H9 (cell line): ENCODE measurements around the gene MCU. TPM values are rescaled to one million over a fixed set of nuclear protein-coding genes. Genes with fewer than 3 reads are reported as not detected.

Source experiments
- DNase-seq: peaks from one replicate; pipeline ENCODE4 v3.0.0-alpha.2; 2017
- H2AFZ ChIP-seq: one replicate; pipeline ENCODE4 v1.6.1; 2013; ENCODE audit warnings: mild to moderate bottlenecking, low read length, control low read depth, moderate library complexity
- H2AK5ac ChIP-seq: 2 replicates; pipeline ENCODE4 v1.6.1; 2013; ENCODE audit warnings: low read length, control low read depth, mixed read lengths; ENCODE audit not compliant: insufficient read length
- H2BK120ac ChIP-seq: one replicate; pipeline ENCODE4 v1.6.1; 2013; ENCODE audit warnings: low read depth, mild to moderate bottlenecking, low read length, control low read depth, inconsistent platforms; ENCODE audit not compliant: poor library complexity, severe bottlenecking
- H2BK12ac ChIP-seq: 2 replicates; pipeline ENCODE4 v1.6.1; 2013; ENCODE audit warnings: low read length, control low read depth, mixed read lengths, low read depth; ENCODE audit not compliant: insufficient read length
- H2BK15ac ChIP-seq: 2 replicates; pipeline ENCODE4 v1.6.1; 2013; ENCODE audit warnings: low read depth, low read length, control low read depth
- H2BK20ac ChIP-seq: one replicate; pipeline ENCODE4 v1.6.1; 2013; ENCODE audit warnings: low read depth, mild to moderate bottlenecking, low read length, control low read depth, inconsistent platforms; ENCODE audit not compliant: poor library complexity, severe bottlenecking
- H2BK5ac ChIP-seq: 2 replicates; pipeline ENCODE4 v1.6.1; 2013; ENCODE audit warnings: low read length, control low read depth, mixed read lengths; ENCODE audit not compliant: insufficient read length
- H3K14ac ChIP-seq: 2 replicates; pipeline ENCODE4 v1.6.1; 2013; ENCODE audit warnings: low read length, control low read depth; ENCODE audit not compliant: insufficient read depth
- H3K18ac ChIP-seq: 2 replicates; pipeline ENCODE4 v1.6.1; 2013; ENCODE audit warnings: low read depth, mild to moderate bottlenecking, mixed read lengths, low read length, control low read depth; ENCODE audit not compliant: insufficient read length
- H3K23ac ChIP-seq: 2 replicates; pipeline ENCODE4 v1.6.1; 2013; ENCODE audit warnings: low read length, control low read depth, mixed read lengths, low read depth; ENCODE audit not compliant: insufficient read length
- H3K23me2 ChIP-seq: 2 replicates; pipeline ENCODE4 v1.6.1; 2013; ENCODE audit warnings: low read depth, mild to moderate bottlenecking, mixed read lengths, low read length, control low read depth; ENCODE audit not compliant: insufficient read length, poor library complexity, severe bottlenecking
- H3K27ac ChIP-seq: 2 replicates; pipeline ENCODE4 v1.5.1; 2013; ENCODE audit warnings: low read length, control low read depth, mixed read lengths, low read depth; ENCODE audit not compliant: insufficient read length
- H3K27me3 ChIP-seq: 2 replicates; pipeline ENCODE4 v1.6.1; 2013; ENCODE audit warnings: low read length, control low read depth, inconsistent platforms; ENCODE audit not compliant: insufficient read depth
- H3K4ac ChIP-seq: 2 replicates; pipeline ENCODE4 v1.6.1; 2013; ENCODE audit warnings: low read depth, mild to moderate bottlenecking, control low read depth, inconsistent platforms, low read length, moderate library complexity
- H3K4me1 ChIP-seq: 2 replicates; pipeline ENCODE4 v1.6.1; 2013; ENCODE audit warnings: low read length, control low read depth, inconsistent platforms; ENCODE audit not compliant: insufficient read depth
- H3K4me2 ChIP-seq: 2 replicates; pipeline ENCODE4 v1.6.1; 2013; ENCODE audit warnings: low read length, control low read depth, mixed read lengths; ENCODE audit not compliant: insufficient read length, insufficient read depth
- H3K56ac ChIP-seq: 2 replicates; pipeline ENCODE4 v1.6.1; 2013; ENCODE audit warnings: low read depth, mild to moderate bottlenecking, mixed read lengths, low read length, control low read depth; ENCODE audit not compliant: insufficient read length
- H3K79me1 ChIP-seq: 2 replicates; pipeline ENCODE4 v1.6.1; 2013; ENCODE audit warnings: low read depth, mild to moderate bottlenecking, moderate library complexity, low read length, control low read depth, inconsistent platforms; ENCODE audit not compliant: insufficient read depth, poor library complexity, severe bottlenecking
- H3K79me2 ChIP-seq: 2 replicates; pipeline ENCODE4 v1.6.1; 2013; ENCODE audit warnings: low read length, control low read depth, inconsistent platforms; ENCODE audit not compliant: insufficient read depth
- H3K9ac ChIP-seq: 2 replicates; pipeline ENCODE4 v1.6.1; 2013; ENCODE audit warnings: low read length, control low read depth, mixed read lengths; ENCODE audit not compliant: insufficient read length; ENCODE audit errors: extremely low read depth
- H3K9me3 ChIP-seq: one replicate; pipeline ENCODE4 v1.6.1; 2013; ENCODE audit warnings: low read depth, low read length, inconsistent platforms; ENCODE audit not compliant: control insufficient read depth
- H3T11ph ChIP-seq: one replicate; pipeline ENCODE4 v1.6.1; 2013; ENCODE audit warnings: mild to moderate bottlenecking, low read length, control low read depth, inconsistent platforms
- H4K20me1 ChIP-seq: one replicate; pipeline ENCODE4 v1.6.1; 2013; ENCODE audit not compliant: control insufficient read depth, insufficient read length, insufficient read depth
- H4K5ac ChIP-seq: 2 replicates; pipeline ENCODE4 v1.6.1; 2013; ENCODE audit warnings: low read depth, mild to moderate bottlenecking, mixed read lengths, low read length, control low read depth; ENCODE audit not compliant: insufficient read length
- H4K8ac ChIP-seq: replicated peaks from 2 replicates; pipeline ENCODE4 v1.6.1; 2013; ENCODE audit warnings: low read length, control low read depth, mixed read lengths, low read depth; ENCODE audit not compliant: insufficient read length
- H4K91ac ChIP-seq: 2 replicates; pipeline ENCODE4 v1.6.1; 2013; ENCODE audit warnings: low read depth, mild to moderate bottlenecking, moderate library complexity, mixed read lengths, low read length, control low read depth; ENCODE audit not compliant: insufficient read length
- H3K27ac Mint-ChIP-seq, 3 experiments: 2 replicates in 2 of 3; 3 replicates in 1 of 3; pipeline ENCODE4 v1.8.0; 2020 to 2021; ENCODE audit warnings: mixed read lengths in 3 of 3, mild to moderate bottlenecking in 1 of 3, moderate library complexity in 1 of 3
- H3K27me3 Mint-ChIP-seq: 2 replicates; pipeline ENCODE4 v1.8.0; 2021; ENCODE audit warnings: low read depth, mild to moderate bottlenecking, moderate library complexity, mixed read lengths
- H3K36me3 Mint-ChIP-seq, 3 experiments: 2 replicates in 2 of 3; 3 replicates in 1 of 3; pipeline ENCODE4 v1.8.0; 2020 to 2021; ENCODE audit warnings: low read depth in 3 of 3, mixed read lengths in 3 of 3; ENCODE audit not compliant: insufficient read depth in 1 of 3
- H3K4me1 Mint-ChIP-seq, 2 experiments: 2 replicates each; pipeline ENCODE4 v1.8.0; 2020; ENCODE audit warnings: mixed read lengths in 2 of 2
- H3K4me3 Mint-ChIP-seq, 2 experiments: 2 replicates in 1 of 2; 3 replicates in 1 of 2; pipeline ENCODE4 v1.8.0; 2020 to 2021; ENCODE audit warnings: mild to moderate bottlenecking in 2 of 2, mixed read lengths in 2 of 2, moderate library complexity in 1 of 2
- H3K9me3 Mint-ChIP-seq, 2 experiments: 2 replicates in 1 of 2; 3 replicates in 1 of 2; pipeline ENCODE4 v1.8.0; 2020; ENCODE audit warnings: mild to moderate bottlenecking in 2 of 2, mixed read lengths in 2 of 2, moderate library complexity in 1 of 2
- CTCF ChIP-seq: fragments of 200-600 bp; sonication (generic); conservative IDR thresholded peaks from 3 replicates; pipeline ENCODE4 v1.8.0; 2021; ENCODE audit warnings: antibody characterized with exemption, mild to moderate bottlenecking
- WGBS: extraction: QIAGEN DNeasy Blood & Tissue Kit; methylation state at CpG from one replicate; pipeline ENCODE4 v1.1.7; 2013; ENCODE audit warnings: missing lambda C conversion rate, low lambda C conversion rate, mixed read lengths; ENCODE audit not compliant: insufficient read length; ENCODE audit errors: extremely low coverage; 5-methylcytosine and 5-hydroxymethylcytosine counted together
- total RNA-seq: library from RNA; stranded (reverse); gene quantifications from 2 replicates; pipeline ENCODE4 v1.2.1, GENCODE V29; 2021

MCU gene
- total RNA-seq, 1 experiment from 2014 or later, result 36.6 TPM

GRCh38 chr10:72729528-72729927, 37.6 kb downstream of the MCU start:
- no peak overlapping the region for H3K4ac ChIP-seq
- H4K91ac ChIP-seq, result no peak overlapping the region
- no peak overlapping the region for H3K4me2 ChIP-seq
- no peaks in the 10 kb centered on the region; the same call in 1 of the 2 replicates for H3K79me2 ChIP-seq
- no peak overlapping the region for H3K56ac ChIP-seq
- no peak overlapping the region for H2BK12ac ChIP-seq
- H2BK120ac ChIP-seq, result no peak overlapping the region
- H4K5ac ChIP-seq, result no peak overlapping the region
- H3T11ph ChIP-seq, result no peak overlapping the region
- no CpG with 5 or more reads among the region's 3 CpGs for WGBS
- TF ChIP-seq CTCF, result no peak
- no peak overlapping the region for H3K14ac ChIP-seq
- Mint-ChIP-seq H3K36me3 (peaks cover 0 to 1% (median 0%) of the 10 kb centered on the region in 3 experiments; a peak in 1 of 7 replicates), H3K27ac (peak overlapping the region in 1 of 3 experiments; percentile 59; a peak in 1 of 7 replicates), H3K4me1 (peaks cover 0 to 9% of the 10 kb centered on the region in 2 experiments; a peak in 1 of 4 replicates), H3K4me3 (no peak overlapping the region), H3K9me3 (no peaks in the 10 kb centered on the region), H3K27me3 (no peaks in the 10 kb centered on the region)
- no peak overlapping the region for H2BK20ac ChIP-seq
- no peak for DNase-seq
- H2BK5ac ChIP-seq, result no peak overlapping the region
- no peaks in the 10 kb centered on the region for H3K27me3 ChIP-seq
- peaks cover under 1% of the 10 kb centered on the region for H3K79me1 ChIP-seq
- H3K9ac ChIP-seq, result no peak overlapping the region
- no peaks in the 10 kb centered on the region for H3K9me3 ChIP-seq
- H3K18ac ChIP-seq, result no peak overlapping the region
- H3K4me1 ChIP-seq, result no peaks in the 10 kb centered on the region
- H2BK15ac ChIP-seq, result no peak overlapping the region
- H2AFZ ChIP-seq, result no peak overlapping the region
- no peak overlapping the region for H3K27ac ChIP-seq
- H4K8ac ChIP-seq, result no peak overlapping the region
- no peak overlapping the region for H2AK5ac ChIP-seq
- H3K23me2 ChIP-seq, result no peaks in the 10 kb centered on the region
- H3K23ac ChIP-seq, result no peak overlapping the region
- no peaks in the 10 kb centered on the region for H4K20me1 ChIP-seq
